ENCODE data around the gene CERS6. TPM values are rescaled to one million over a fixed set of nuclear protein-coding genes. Genes with fewer than 3 reads are reported as not detected.

CERS6 gene
- total and polyA plus RNA-seq, 2 experiments from 2014 or later = 40.9 to 99.1 TPM

DNA sequence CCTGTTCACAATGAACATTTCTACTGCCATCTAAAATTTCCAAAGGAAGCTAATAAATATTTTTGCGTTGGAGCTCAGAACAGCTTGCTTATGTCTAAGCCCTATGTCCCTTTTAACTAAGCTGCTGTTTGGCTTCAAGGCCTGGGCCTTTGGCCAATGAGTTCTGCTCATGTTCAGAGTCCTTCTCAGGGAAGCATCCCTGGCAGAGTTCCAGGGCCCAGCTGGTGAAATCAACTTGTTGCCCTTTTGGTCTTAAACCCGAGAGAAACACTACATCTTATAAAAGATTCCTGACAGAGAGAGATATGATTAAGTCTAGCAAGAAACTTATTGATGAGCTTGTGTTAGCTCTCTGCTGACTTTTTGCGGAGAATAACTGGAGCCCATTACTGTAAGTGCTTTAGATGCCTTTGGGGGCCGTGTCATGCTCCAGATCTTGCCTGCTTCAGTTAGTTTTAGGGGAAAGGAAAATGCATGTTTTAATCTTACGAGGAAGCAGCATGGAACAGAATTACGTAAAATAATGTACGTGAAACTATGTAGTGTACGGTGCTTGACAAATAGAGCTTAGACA lies 243.9 kb downstream of the CERS6 start:
- Histone ChIP-seq H3K4me2 (peak overlapping the region; percentile 3), H3K27ac (peak overlapping the region; percentile 53)

DNA sequence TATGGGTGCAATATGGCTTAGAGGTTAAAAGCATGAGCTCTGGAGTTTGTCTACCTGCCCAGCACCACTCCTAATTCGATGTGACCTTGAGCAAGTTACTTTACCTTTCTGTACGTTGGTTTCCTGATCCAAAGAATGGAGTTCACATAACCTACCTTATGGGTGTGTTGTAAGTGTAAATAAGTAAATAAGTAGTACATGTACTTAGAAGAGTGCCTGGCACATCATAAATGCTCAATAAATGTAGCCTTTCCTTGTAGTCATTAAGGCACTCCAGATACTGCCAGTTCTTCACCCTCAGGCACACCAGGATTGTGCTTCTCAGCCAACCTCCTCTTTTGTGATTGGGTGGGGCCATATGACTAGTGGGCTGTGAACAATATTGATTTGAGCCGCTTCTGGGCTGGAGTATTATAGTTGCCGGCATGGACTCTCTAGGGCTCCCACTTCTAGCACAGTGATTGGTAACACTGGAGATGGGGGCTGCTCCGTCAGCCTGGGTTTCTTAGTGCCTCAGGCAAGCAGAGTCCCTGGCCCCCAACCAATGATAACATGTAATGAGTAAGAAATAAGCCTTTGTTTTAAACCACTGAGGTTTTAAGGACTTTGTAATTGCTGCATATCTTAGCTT lies 244.7 kb downstream of the CERS6 start:
- peaks cover 21% of the 10 kb centered on the region for H3K4me1 ChIP-seq (ENCODE audit: insufficient read depth)
- no peaks in the 10 kb centered on the region for H3K9me2 ChIP-seq (replicated peaks; ENCODE audit: insufficient read depth)
- no peaks in the 10 kb centered on the region for H3K9me3 ChIP-seq (ENCODE audit: low read depth)
- peak overlapping the region; percentile 53 for H3K27ac ChIP-seq
- peak overlapping the region; percentile 3 for H3K4me2 ChIP-seq
- TF ChIP-seq, protein P1, sequence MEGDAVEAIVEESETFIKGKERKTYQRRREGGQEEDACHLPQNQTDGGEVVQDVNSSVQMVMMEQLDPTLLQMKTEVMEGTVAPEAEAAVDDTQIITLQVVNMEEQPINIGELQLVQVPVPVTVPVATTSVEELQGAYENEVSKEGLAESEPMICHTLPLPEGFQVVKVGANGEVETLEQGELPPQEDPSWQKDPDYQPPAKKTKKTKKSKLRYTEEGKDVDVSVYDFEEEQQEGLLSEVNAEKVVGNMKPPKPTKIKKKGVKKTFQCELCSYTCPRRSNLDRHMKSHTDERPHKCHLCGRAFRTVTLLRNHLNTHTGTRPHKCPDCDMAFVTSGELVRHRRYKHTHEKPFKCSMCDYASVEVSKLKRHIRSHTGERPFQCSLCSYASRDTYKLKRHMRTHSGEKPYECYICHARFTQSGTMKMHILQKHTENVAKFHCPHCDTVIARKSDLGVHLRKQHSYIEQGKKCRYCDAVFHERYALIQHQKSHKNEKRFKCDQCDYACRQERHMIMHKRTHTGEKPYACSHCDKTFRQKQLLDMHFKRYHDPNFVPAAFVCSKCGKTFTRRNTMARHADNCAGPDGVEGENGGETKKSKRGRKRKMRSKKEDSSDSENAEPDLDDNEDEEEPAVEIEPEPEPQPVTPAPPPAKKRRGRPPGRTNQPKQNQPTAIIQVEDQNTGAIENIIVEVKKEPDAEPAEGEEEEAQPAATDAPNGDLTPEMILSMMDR (IDR thresholded peaks at IDR 0.05; ENCODE audit: poor library complexity) = no peak
- TF ChIP-seq EZH2phosphoT487 (IDR thresholded peaks at IDR 0.05; ENCODE audit: low read depth, severe bottlenecking, unreplicated experiment) (no peak), EZH2 (IDR thresholded peaks at IDR 0.05; ENCODE audit: borderline replicate concordance) (no peak)
- H3K27me3 ChIP-seq = no peaks in the 10 kb centered on the region
- no peaks in the 10 kb centered on the region for H4K20me1 ChIP-seq (ENCODE audit: insufficient read depth, poor library complexity, severe bottlenecking)
- H3K36me3 ChIP-seq (replicated peaks; ENCODE audit: insufficient read depth, low read depth) = no peaks in the 10 kb centered on the region
- no peak for DNase-seq (ENCODE audit: low spot score)
- H3K4me3 ChIP-seq = no peak overlapping the region
- peaks cover 18% of the 10 kb centered on the region for H3K79me2 ChIP-seq
- 73% methylated on average over 5 of the region's 5 CpGs for WGBS (ENCODE audit: low lambda C conversion rate, missing lambda C conversion rate)
- H2AFZ ChIP-seq = no peak overlapping the region

More for the DNA sequence above, 243.9 kb downstream of the CERS6 start:
- peaks cover 14% of the 10 kb centered on the region for H3K4me1 ChIP-seq (ENCODE audit: insufficient read depth)
- H3K9me3 ChIP-seq (ENCODE audit: low read depth) = no peaks in the 10 kb centered on the region
- H4K20me1 ChIP-seq (ENCODE audit: insufficient read depth, poor library complexity, severe bottlenecking) = no peaks in the 10 kb centered on the region
- DNase-seq (ENCODE audit: low spot score) = peak; percentile 80
- H2AFZ ChIP-seq = no peak overlapping the region
- WGBS (ENCODE audit: low lambda C conversion rate, missing lambda C conversion rate) = 64% methylated on average over 8 of the region's 8 CpGs
- TF ChIP-seq EZH2 (IDR thresholded peaks at IDR 0.05; ENCODE audit: borderline replicate concordance) (no peak), EZH2phosphoT487 (IDR thresholded peaks at IDR 0.05; ENCODE audit: low read depth, severe bottlenecking, unreplicated experiment) (no peak)
- TF ChIP-seq, protein P1 (IDR thresholded peaks at IDR 0.05; ENCODE audit: poor library complexity) = no peak
- no peaks in the 10 kb centered on the region for H3K9me2 ChIP-seq (replicated peaks; ENCODE audit: insufficient read depth)
- no peak overlapping the region for H3K4me3 ChIP-seq
- peaks cover 22% of the 10 kb centered on the region for H3K79me2 ChIP-seq
- H3K36me3 ChIP-seq (replicated peaks; ENCODE audit: insufficient read depth, low read depth) = no peaks in the 10 kb centered on the region
- H3K27me3 ChIP-seq = no peaks in the 10 kb centered on the region

DNA sequence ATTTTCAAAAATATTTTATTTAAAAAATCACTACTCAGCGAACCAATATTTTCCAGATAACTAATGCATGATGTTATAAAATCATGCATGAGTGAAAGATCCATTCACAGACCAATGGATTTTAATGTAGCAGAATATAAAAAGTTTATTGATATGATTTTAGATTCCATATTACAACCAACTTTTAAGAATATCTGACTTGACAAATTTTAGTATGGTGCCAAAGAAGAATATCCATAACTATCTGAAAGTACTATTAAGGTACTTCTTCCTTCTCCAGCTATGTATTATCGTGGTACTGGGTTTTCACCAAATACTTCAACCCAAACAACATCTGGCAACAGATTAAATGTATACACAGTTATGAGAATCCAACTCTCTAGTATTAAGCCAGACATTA lies 246.5 kb downstream of the CERS6 start:
- peaks cover 30% of the 10 kb centered on the region for H3K4me1 ChIP-seq (ENCODE audit: insufficient read depth)
- H3K27ac ChIP-seq = no peak overlapping the region
- H3K36me3 ChIP-seq (replicated peaks; ENCODE audit: insufficient read depth, low read depth) = no peaks in the 10 kb centered on the region
- peaks cover 14% of the 10 kb centered on the region for H3K79me2 ChIP-seq
- H3K9me2 ChIP-seq (replicated peaks; ENCODE audit: insufficient read depth) = no peaks in the 10 kb centered on the region
- no peaks in the 10 kb centered on the region for H3K9me3 ChIP-seq (ENCODE audit: low read depth)
- H3K27me3 ChIP-seq = no peaks in the 10 kb centered on the region
- no peak overlapping the region for H3K4me2 ChIP-seq
- no peak for DNase-seq (ENCODE audit: low spot score)
- TF ChIP-seq EZH2phosphoT487 (IDR thresholded peaks at IDR 0.05; ENCODE audit: low read depth, severe bottlenecking, unreplicated experiment) (no peak), EZH2 (IDR thresholded peaks at IDR 0.05; ENCODE audit: borderline replicate concordance) (no peak)
- TF ChIP-seq, protein P1 (IDR thresholded peaks at IDR 0.05; ENCODE audit: poor library complexity) = no peak
- no peaks in the 10 kb centered on the region for H4K20me1 ChIP-seq (ENCODE audit: insufficient read depth, poor library complexity, severe bottlenecking)
- no peak overlapping the region for H2AFZ ChIP-seq
- H3K4me3 ChIP-seq = no peak overlapping the region
- WGBS (ENCODE audit: low lambda C conversion rate, missing lambda C conversion rate) = 97% methylated on average over 2 of the region's 2 CpGs
